Kidney (tissue), 14 donors: ENCODE results near the gene KCNN1. TPM values are rescaled to one million over a fixed set of nuclear protein-coding genes. Genes with fewer than 3 reads are reported as not detected.
"Not testable (repeated sequence)": the region's sequence is repeated elsewhere in the genome, so short reads cannot be mapped to it uniquely, and the experiment has no call there.

Experiments used
- DNase-seq, 5 donors: peaks; one replicate each; pipeline ENCODE4 v3.0.0-alpha.2; 2013 to 2020
- FAIRE-seq: peaks from 2 replicates; lab custom pipeline; 2012; peaks lifted over from hg19 to GRCh38; lab: Jason Lieb, UNC
- H3K27ac ChIP-seq, 2 donors: one replicate each; pipeline ENCODE4 v1.7.0; 2013; ENCODE audit warnings: low read depth in 2 of 2, low read length in 2 of 2, inconsistent platforms in 1 of 2
- H3K27me3 ChIP-seq: one replicate; pipeline ENCODE4 v1.7.1; 2013; ENCODE audit warnings: low read length, inconsistent platforms; ENCODE audit not compliant: control insufficient read depth, insufficient read depth
- H3K36me3 ChIP-seq, 3 donors: one replicate each; pipeline versions ENCODE4 v1.7.0 to v1.7.1; 2013; ENCODE audit warnings: low read length in 3 of 3, control low read depth in 1 of 3, inconsistent platforms in 1 of 3; ENCODE audit not compliant: insufficient read depth in 3 of 3, control insufficient read depth in 2 of 3
- H3K4me1 ChIP-seq, 3 donors: one replicate each; pipeline versions ENCODE4 v1.7.0 to v1.7.1; 2013; ENCODE audit warnings: low read length in 3 of 3, inconsistent platforms in 1 of 3, low read depth in 1 of 3; ENCODE audit not compliant: control insufficient read depth in 2 of 3, insufficient read depth in 2 of 3
- H3K4me3 ChIP-seq, 3 donors: one replicate each; pipeline versions ENCODE4 v1.7.0 to v1.8.1; 2013; ENCODE audit warnings: low read length in 3 of 3, control low read depth in 1 of 3, inconsistent platforms in 1 of 3
- H3K9ac ChIP-seq, 3 donors: one replicate each; pipeline versions ENCODE4 v1.7.0 to v1.7.1; 2013; ENCODE audit warnings: low read length in 3 of 3, control low read depth in 1 of 3, inconsistent platforms in 1 of 3
- H3K9me3 ChIP-seq, 3 donors: one replicate each; pipeline versions ENCODE4 v1.7.0 to v1.7.1; 2013; ENCODE audit warnings: low read length in 3 of 3, control low read depth in 1 of 3, inconsistent platforms in 1 of 3; ENCODE audit not compliant: control insufficient read depth in 2 of 3, insufficient read depth in 1 of 3
- CTCF ChIP-seq: IDR thresholded peaks from 3 replicates; pipeline ENCODE4 v1.5.1; 2012; ENCODE audit warnings: mild to moderate bottlenecking, moderate library complexity, borderline replicate concordance; ENCODE audit not compliant: insufficient read depth; ENCODE audit errors: extremely low read depth
- intact Hi-C: fragments of 100-400 bp; cut with DNase I; formaldehyde crosslinking; loops from one replicate; pipeline ENCODE4 v1.11.1; 2022
- polyA plus RNA-seq: library from polyadenylated mRNA; stranded (reverse); fragments of 350-450 nt; fragmentation: Illumina TruSeq; extraction: RNeasy Lipid Tissue Mini Kit (QIAGEN cat#74804); gene quantifications from one replicate; pipeline ENCODE4 v1.2.3, GENCODE V29; 2014; ENCODE audit warnings: low read depth, low replicate concordance; ENCODE audit not compliant: insufficient read depth
- total RNA-seq: library from RNA; stranded (reverse); fragmentation: NEBNext Ultra II Directional; extraction: Animal tissue kit (Norgen Biotek cat#: 25700); gene quantifications from one replicate; pipeline ENCODE4 v1.2.1, GENCODE V29; 2021
- donor health status: control.
- donor health status: control.
- donor health status: control.
- donor health status: control.
- donor health status: control.
- donor health status: DM: yes; HTN: yes; CAD: no.
- donor health status: Normal renal cell carcinoma (clear cell type).

The KCNN1 gene
- total and polyA plus RNA-seq, 2 donors from 2014 or later, result 0.19 to 0.37 TPM

DNA sequence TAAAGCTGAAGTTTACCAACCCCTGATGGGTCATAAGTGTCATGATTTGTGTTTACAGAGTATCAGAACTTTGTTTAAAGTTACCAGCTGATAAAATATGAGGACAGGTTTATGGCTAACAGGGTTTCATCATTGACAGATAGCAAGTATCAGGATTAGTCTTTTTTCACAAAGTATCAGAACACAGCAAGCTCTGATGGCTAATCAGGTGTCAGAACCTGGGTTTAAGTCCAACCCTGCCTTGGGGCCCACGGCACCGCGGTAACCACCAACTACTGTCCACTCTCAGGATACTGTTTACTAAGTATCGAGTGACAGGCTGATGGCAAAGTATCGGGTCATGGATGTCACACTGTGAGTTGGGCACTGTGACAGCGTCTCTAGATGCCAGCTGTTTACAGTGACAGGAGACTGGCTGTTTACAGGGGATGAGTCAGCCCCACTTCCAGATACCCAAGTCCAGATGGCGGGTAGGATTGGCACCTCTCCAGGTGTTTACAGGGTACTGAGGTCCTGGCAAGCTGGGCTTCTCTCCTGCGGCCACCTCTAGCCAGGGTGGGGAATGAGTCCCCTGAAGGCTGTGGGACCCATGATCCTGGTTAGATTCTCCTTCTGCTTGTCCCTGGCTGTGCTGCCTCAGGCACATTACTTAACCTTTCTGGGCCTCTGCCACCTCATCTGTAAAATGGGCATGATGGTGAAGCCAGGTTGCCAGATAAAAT is 62.9 kb downstream of the KCNN1 start:
- no peaks in the 10 kb centered on the region for H3K27me3 ChIP-seq
- intact Hi-C loops, result no loop called here
- H3K27ac ChIP-seq, result peak overlapping the region in 1 of 2 donors; percentile 16
- no peaks in the 10 kb centered on the region for H3K36me3 ChIP-seq
- DNase-seq, result peak in 3 of 5 donors; percentile 23 to 39 (median 33)
- FAIRE-seq, result no peak
- no peak overlapping the region for H3K4me3 ChIP-seq
- no peaks in the 10 kb centered on the region for H3K9me3 ChIP-seq
- no peak overlapping the region for H3K9ac ChIP-seq
- no peak for TF ChIP-seq CTCF
- H3K4me1 ChIP-seq, result peaks cover 0 to 7% (median 0%) of the 10 kb centered on the region in 3 donors

GRCh38 chr19:18031401-18031800 is 64.5 kb downstream of the KCNN1 start:
- H3K9ac ChIP-seq, FAIRE-seq, H3K27me3 ChIP-seq, DNase-seq, H3K9me3 ChIP-seq, H3K27ac ChIP-seq, intact Hi-C loops, H3K4me3 ChIP-seq, H3K4me1 ChIP-seq, H3K36me3 ChIP-seq: not testable (repeated sequence)

DNA sequence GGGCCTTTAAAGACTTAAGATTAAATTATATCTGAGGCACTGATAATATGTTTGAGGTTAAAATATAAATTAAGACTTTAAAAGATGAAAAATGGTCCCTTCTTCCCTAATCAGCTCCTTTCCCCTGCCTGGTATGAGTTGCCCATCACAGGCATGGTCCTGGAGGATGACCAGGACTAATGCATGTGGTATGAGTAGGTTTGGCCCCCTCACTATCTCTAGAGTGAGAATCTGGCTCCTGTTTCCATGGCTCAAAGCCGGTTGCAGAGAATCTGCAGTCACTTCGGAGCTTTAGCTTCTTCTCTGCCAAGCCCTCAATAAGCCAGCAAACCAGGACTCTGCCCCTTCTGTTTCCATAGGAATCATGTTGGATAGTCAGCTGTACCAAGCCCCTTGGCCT is 65.2 kb downstream of the KCNN1 start:
- FAIRE-seq, H3K4me3 ChIP-seq, DNase-seq, intact Hi-C loops, H3K27me3 ChIP-seq, H3K4me1 ChIP-seq, H3K36me3 ChIP-seq, H3K27ac ChIP-seq, H3K9me3 ChIP-seq, H3K9ac ChIP-seq: not testable (repeated sequence)

DNA sequence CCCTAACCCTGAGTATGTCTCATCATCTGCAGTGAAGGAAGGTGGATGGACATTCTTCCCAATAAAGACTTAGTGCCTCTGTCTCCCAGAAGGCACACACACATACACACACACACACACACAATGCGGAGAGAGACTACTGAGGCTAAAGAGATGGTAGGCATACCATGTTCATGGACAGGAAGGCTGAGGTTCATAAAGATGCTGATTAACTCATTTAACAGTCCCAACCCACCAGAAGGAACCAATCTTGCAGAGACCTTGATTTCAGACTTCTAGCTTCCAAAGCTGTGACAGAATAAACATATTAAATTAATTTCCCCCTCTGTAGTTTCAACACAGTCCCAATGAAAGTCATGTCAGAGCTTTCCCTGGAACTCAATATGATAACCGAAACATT is 74.1 kb downstream of the KCNN1 start:
- FAIRE-seq (no peak), DNase-seq (no peak)
- TF ChIP-seq CTCF, result no peak
- no peak overlapping the region for H3K27ac ChIP-seq
- intact Hi-C loops, result no loop called here
- peaks cover 0 to 2% (median 0%) of the 10 kb centered on the region in 3 donors for H3K9me3 ChIP-seq
- no peaks in the 10 kb centered on the region for H3K27me3 ChIP-seq
- H3K4me1 ChIP-seq, result peaks cover 0 to 5% (median 5%) of the 10 kb centered on the region in 3 donors
- H3K4me3 ChIP-seq, result no peak overlapping the region
- no peak overlapping the region for H3K9ac ChIP-seq
- H3K36me3 ChIP-seq, result no peaks in the 10 kb centered on the region
